GM18520 (cell line): ENCODE measurements around the gene HLX.

ENCODE experiments used
- ATAC-seq: cut with Tn5 transposase; IDR thresholded peaks from one replicate; pipeline ENCODE4 v1.9.1; 2021; ENCODE audit not compliant: unreplicated experiment

Gene HLX

GRCh38 chr1:220924331-220924970, 45.2 kb downstream of the HLX start:
- no peak for ATAC-seq

GRCh38 chr1:220925707-220926106, 46.5 kb downstream of the HLX start:
- ATAC-seq = no peak

GRCh38 chr1:220926146-220926545, 46.9 kb downstream of the HLX start:
- no peak for ATAC-seq

GRCh38 chr1:220927442-220927841, 48.2 kb downstream of the HLX start:
- ATAC-seq = no peak

GRCh38 chr1:220928320-220928719, 49.1 kb downstream of the HLX start:
- ATAC-seq = no peak

GRCh38 chr1:220928725-220929300, 49.6 kb downstream of the HLX start:
- no peak for ATAC-seq

DNA sequence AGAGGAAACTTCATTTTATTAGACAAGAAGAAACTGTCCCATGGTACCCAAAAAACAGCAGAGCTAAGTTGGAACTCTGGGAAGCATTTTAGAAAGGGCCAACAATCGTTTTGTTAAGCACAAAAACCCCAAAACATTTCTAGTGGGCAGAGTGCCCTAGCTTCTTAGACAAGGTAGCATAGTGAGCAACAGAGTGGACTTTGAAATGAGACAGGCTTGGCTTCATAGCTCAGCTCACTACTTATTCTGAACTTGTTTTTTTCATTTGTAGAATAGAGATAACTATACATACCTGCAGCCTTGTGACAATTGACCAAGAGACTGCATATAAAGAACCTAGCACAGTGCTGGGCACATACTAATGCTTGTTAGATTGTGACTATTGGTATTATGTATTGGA, 50.1 kb downstream of the HLX start:
- no peak for ATAC-seq
